Sigmoid colon (tissue), 7 donors: Measurements from ENCODE around the gene DGKD. TPM values are rescaled to one million over a fixed set of nuclear protein-coding genes. Genes with fewer than 3 reads are reported as not detected.
A peak's percentile ranks its signal among the peaks of the same experiment; 100 is the strongest.

Experiments used
- DNase-seq: peaks from one replicate; pipeline ENCODE4 v3.0.0-alpha.2; 2019
- H3K27ac ChIP-seq, 4 donors: fragments of 200-600 bp; sonication (generic); one replicate each; pipeline ENCODE4 v1.5.1; 2016 to 2019; ENCODE audit warnings: mild to moderate bottlenecking in 1 of 4
- H3K27me3 ChIP-seq, 3 donors: fragments of 200-600 bp; sonication (generic); one replicate each; pipeline ENCODE4 v1.5.1; 2019; ENCODE audit warnings: mild to moderate bottlenecking in 1 of 3
- H3K36me3 ChIP-seq, 4 donors: fragments of 200-600 bp; sonication (generic); one replicate each; pipeline ENCODE4 v1.5.1; 2016 to 2019
- H3K4me1 ChIP-seq, 4 donors: fragments of 200-600 bp; sonication (generic); one replicate each; pipeline ENCODE4 v1.5.1; 2017 to 2019
- H3K4me3 ChIP-seq, 4 donors: fragments of 200-600 bp; sonication (generic); one replicate each; pipeline ENCODE4 v1.5.1; 2017 to 2019; ENCODE audit warnings: mild to moderate bottlenecking in 2 of 4, moderate library complexity in 1 of 4
- H3K9me3 ChIP-seq, 4 donors: fragments of 200-600 bp in 3 of 4; sonication (generic) in 3 of 4; one replicate each; pipeline versions ENCODE4 v1.5.1 to v1.6.1; 2013 to 2019
- EP300 ChIP-seq, 4 donors: sonication (generic); formaldehyde crosslinking; IDR thresholded peaks; one replicate each; pipeline ENCODE4 v1.6.1; 2017; ENCODE audit warnings: antibody characterized with exemption in 4 of 4
- POLR2A ChIP-seq, 2 donors: fragments of 450-650 bp; IDR thresholded peaks; one replicate each; pipeline ENCODE4 v1.6.1; 2016; ENCODE audit warnings: antibody characterized with exemption in 2 of 2, mild to moderate bottlenecking in 2 of 2, moderate library complexity in 2 of 2
- POLR2AphosphoS5 ChIP-seq, 4 donors: sonication (generic); formaldehyde crosslinking; IDR thresholded peaks; one replicate each; pipeline ENCODE4 v1.6.1; 2017; ENCODE audit warnings: antibody characterized with exemption in 4 of 4
- WGBS, 2 donors: extraction: QIAGEN DNeasy Blood & Tissue Kit; methylation state at CpG; one replicate each; pipeline ENCODE4 v1.1.7; 2013; 5-methylcytosine and 5-hydroxymethylcytosine counted together
- intact Hi-C: fragments of 100-400 bp; cut with DNase I; formaldehyde crosslinking; loops from one replicate; pipeline ENCODE4 v1.15.1; 2023
- polyA plus RNA-seq, 3 donors: library from polyadenylated mRNA; stranded (reverse); fragments of 200-250 nt; gene quantifications; one replicate each; pipeline ENCODE4 v1.2.3, GENCODE V29; 2013
- total RNA-seq, 4 donors: library from RNA; depleted of rRNA; stranded (reverse); fragments of >200 nt; gene quantifications; one replicate each; pipeline ENCODE4 v1.1.0, GENCODE V29; 2016
- TF ChIP-seq, protein P1 (sequence below), 4 experiments: fragments of 450-650 bp in 3 of 4; fragments of 200-600 bp in 1 of 4; IDR thresholded peaks; one replicate each; pipeline ENCODE4 v1.5.1; 2016 to 2019; ENCODE audit warnings: antibody characterized with exemption in 4 of 4, mild to moderate bottlenecking in 3 of 4, moderate library complexity in 2 of 4
- donor health status: healthy with polysubstance abuse.
- donor health status: Bipolar disorder and iron deficiency.
- donor health status: healthy.

The DGKD gene
- total and polyA plus RNA-seq, 7 donors, result 10.7 to 67.0 (median 19.7) TPM

DNA sequence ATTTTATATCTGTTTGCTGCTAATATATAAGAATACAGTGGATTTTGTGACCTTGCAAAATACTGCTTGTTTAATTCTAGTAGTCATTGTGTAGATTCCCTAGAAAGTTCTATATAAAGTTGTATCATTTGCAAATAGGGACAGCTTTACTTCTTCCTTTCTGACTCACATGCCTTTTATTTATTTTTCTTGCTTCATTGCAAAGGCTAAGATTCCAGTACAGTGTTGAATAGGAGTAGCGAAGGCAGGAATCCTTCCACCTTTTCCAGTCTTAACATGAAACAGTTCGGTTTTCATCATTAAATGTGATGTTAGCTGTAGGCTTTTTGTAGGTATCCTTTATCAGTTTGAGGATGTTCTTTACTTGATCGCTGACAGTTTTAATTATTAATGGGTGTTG, 58.1 kb downstream of the DGKD start:
- peak overlapping the region in 1 of 4 donors; percentile 75 for H3K27ac ChIP-seq

DNA sequence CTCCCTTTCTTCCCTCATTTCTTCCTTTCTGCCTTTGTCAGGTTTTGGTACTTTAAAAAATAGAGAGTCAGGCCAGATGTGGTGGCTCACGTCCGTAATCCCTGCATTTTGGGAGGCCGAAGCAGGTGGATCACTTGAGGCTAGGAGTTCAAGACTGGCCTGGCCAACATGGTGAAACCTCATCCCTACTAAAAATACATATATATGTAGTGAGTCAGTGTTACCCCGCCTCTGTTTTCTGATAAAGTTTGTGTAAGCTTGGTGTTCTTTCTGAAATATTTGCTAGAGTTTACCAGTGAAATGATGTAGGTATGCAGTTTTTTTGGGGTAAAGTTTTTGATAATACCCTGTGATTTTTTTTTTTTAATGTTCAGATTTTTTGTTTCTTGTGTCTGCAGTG, 58.8 kb downstream of the DGKD start:
- no peak for DNase-seq
- Histone ChIP-seq H3K36me3 (no peaks in the 10 kb centered on the region), H3K27ac (peak overlapping the region in 3 of 4 donors; percentile 49 to 75 (median 71)), H3K27me3 (no peaks in the 10 kb centered on the region), H3K4me3 (no peak overlapping the region), H3K9me3 (peaks cover 0 to 10% (median 2%) of the 10 kb centered on the region in 4 donors), H3K4me1 (peaks cover 0 to 35% (median 28%) of the 10 kb centered on the region in 4 donors)
- intact Hi-C loops, result no loop called here
- WGBS, 2 donors, result 94 to 96% methylated on average over 4 of the region's 4 CpGs
- TF ChIP-seq EP300 (IDR thresholded peaks at IDR 0.05), result no peak
- TF ChIP-seq, protein P1, sequence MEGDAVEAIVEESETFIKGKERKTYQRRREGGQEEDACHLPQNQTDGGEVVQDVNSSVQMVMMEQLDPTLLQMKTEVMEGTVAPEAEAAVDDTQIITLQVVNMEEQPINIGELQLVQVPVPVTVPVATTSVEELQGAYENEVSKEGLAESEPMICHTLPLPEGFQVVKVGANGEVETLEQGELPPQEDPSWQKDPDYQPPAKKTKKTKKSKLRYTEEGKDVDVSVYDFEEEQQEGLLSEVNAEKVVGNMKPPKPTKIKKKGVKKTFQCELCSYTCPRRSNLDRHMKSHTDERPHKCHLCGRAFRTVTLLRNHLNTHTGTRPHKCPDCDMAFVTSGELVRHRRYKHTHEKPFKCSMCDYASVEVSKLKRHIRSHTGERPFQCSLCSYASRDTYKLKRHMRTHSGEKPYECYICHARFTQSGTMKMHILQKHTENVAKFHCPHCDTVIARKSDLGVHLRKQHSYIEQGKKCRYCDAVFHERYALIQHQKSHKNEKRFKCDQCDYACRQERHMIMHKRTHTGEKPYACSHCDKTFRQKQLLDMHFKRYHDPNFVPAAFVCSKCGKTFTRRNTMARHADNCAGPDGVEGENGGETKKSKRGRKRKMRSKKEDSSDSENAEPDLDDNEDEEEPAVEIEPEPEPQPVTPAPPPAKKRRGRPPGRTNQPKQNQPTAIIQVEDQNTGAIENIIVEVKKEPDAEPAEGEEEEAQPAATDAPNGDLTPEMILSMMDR (IDR thresholded peaks at IDR 0.05), result no peak
- TF ChIP-seq POLR2AphosphoS5 (IDR thresholded peaks at IDR 0.05), result no peak
- no peak for TF ChIP-seq POLR2A (IDR thresholded peaks at IDR 0.05)

More for the DNA sequence above, 58.1 kb downstream of the DGKD start:
- intact Hi-C loops, result no loop called here
- H3K27me3 ChIP-seq, result no peaks in the 10 kb centered on the region
- peaks cover 0 to 10% (median 2%) of the 10 kb centered on the region in 4 donors for H3K9me3 ChIP-seq
- H3K4me3 ChIP-seq, result no peak overlapping the region
- 94 to 97% methylated on average over 3 of the region's 3 CpGs for WGBS, 2 donors
- peaks cover 0 to 41% (median 28%) of the 10 kb centered on the region in 4 donors for H3K4me1 ChIP-seq
- H3K36me3 ChIP-seq, result no peaks in the 10 kb centered on the region
- TF ChIP-seq EP300 (IDR thresholded peaks at IDR 0.05) (no peak), POLR2A (IDR thresholded peaks at IDR 0.05) (no peak), POLR2AphosphoS5 (IDR thresholded peaks at IDR 0.05) (no peak)
- TF ChIP-seq, protein P1 (IDR thresholded peaks at IDR 0.05), result no peak
- no peak for DNase-seq

DNA sequence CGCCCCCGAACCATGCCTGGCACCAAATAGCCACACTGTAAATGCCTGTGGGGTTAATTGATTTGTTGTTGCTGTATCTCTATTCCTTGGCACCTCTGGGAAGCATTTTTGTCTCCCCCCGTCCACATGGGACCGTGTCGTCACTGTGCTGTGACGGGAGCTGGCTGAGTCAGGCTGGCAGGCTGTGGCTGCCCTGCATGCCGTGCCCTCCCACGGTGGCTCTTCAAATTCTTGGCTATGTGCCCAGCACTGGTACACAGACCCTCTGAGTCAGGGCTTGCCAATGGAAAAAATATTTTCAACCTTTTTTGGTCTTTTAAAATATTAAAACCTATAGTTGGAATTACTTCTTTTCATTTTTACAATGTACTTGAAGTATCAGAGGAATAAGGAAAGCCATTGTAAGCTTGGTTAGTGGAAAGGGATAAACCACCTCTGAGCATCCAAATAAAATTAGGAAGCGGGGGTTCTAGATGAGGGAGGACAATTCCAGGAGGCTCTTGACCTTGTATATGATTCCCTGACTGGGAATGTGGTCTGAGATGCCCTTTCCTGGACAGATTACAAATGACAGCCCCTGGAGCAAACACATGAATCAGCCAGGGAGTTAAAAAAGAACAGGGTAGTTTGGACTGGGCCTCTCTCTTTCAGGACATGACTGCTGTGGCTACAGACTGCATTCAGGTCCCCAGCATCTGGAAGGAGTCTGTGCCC, 59.4 kb downstream of the DGKD start:
- peak overlapping the region; percentile 28 to 75 (median 60) for H3K27ac ChIP-seq

GRCh38 chr2:233414273-233414654, 60.0 kb downstream of the DGKD start:
- peaks cover 0 to 10% (median 2%) of the 10 kb centered on the region in 4 donors for H3K9me3 ChIP-seq
- 95 to 96% methylated on average over 4 of the region's 4 CpGs for WGBS, 2 donors
- no peak overlapping the region for H3K4me3 ChIP-seq
- H3K4me1 ChIP-seq, result peaks cover 0 to 38% (median 33%) of the 10 kb centered on the region in 4 donors
- intact Hi-C loops, result no loop called here
- DNase-seq, result no peak
- no peaks in the 10 kb centered on the region for H3K36me3 ChIP-seq
- H3K27me3 ChIP-seq, result no peaks in the 10 kb centered on the region
- TF ChIP-seq, protein P1 (IDR thresholded peaks at IDR 0.05), result no peak
- no peak for TF ChIP-seq POLR2A (IDR thresholded peaks at IDR 0.05)
- TF ChIP-seq EP300 (IDR thresholded peaks at IDR 0.05), result no peak
- TF ChIP-seq POLR2AphosphoS5 (IDR thresholded peaks at IDR 0.05), result no peak
- H3K27ac ChIP-seq, result peak overlapping the region; percentile 28 to 75 (median 60)

More for the DNA sequence above, 59.4 kb downstream of the DGKD start:
- Histone ChIP-seq H3K4me1 (peaks cover 0 to 36% (median 28%) of the 10 kb centered on the region in 4 donors), H3K4me3 (no peak overlapping the region), H3K9me3 (peaks cover 0 to 10% (median 2%) of the 10 kb centered on the region in 4 donors), H3K36me3 (no peaks in the 10 kb centered on the region), H3K27me3 (no peaks in the 10 kb centered on the region)
- peak in 1 of 4 donors; percentile 71 for TF ChIP-seq EP300 (IDR thresholded peaks at IDR 0.05)
- TF ChIP-seq POLR2AphosphoS5 (IDR thresholded peaks at IDR 0.05), result peak in 1 of 4 donors; percentile 11
- TF ChIP-seq, protein P1 (IDR thresholded peaks at IDR 0.05), result no peak
- intact Hi-C loops, result no loop called here
- 58 to 69% methylated on average over 9 of the region's 9 CpGs for WGBS, 2 donors
- no peak for DNase-seq
